HepG2 (cell line): ENCODE data around the gene SRSF2. TPM values are rescaled to one million over a fixed set of nuclear protein-coding genes. Genes with fewer than 3 reads are reported as not detected.
A peak's percentile ranks its signal among the peaks of the same experiment; 100 is the strongest.

Experiments
- CREB1 ChIP-seq, 2 experiments: fragments of 450-650 bp in 1 of 2; IDR thresholded peaks; 2 replicates each; pipeline ENCODE4 v1.6.1; 2016 to 2017; ENCODE audit warnings: control low read depth in 1 of 2, mild to moderate bottlenecking in 1 of 2, missing compliant biosample characterization in 1 of 2, missing genetic modification characterization in 1 of 2
- CSRNP1 ChIP-seq: sonication (generic); formaldehyde crosslinking; IDR thresholded peaks from 2 replicates; pipeline ENCODE4 v1.8.1; 2023; ENCODE audit warnings: mild to moderate bottlenecking, missing genetic modification reagents
- ESRRA ChIP-seq: sonication (generic); formaldehyde crosslinking; IDR thresholded peaks from 2 replicates; pipeline ENCODE4 v1.5.1; 2020; ENCODE audit warnings: mild to moderate bottlenecking, low read depth, missing genetic modification reagents
- FOXK1 ChIP-seq: sonication (generic); formaldehyde crosslinking; IDR thresholded peaks from 2 replicates; pipeline ENCODE4 v1.4.0; 2020; ENCODE audit warnings: low read depth, missing genetic modification reagents, borderline replicate concordance
- MAF1 ChIP-seq: sonication (generic); formaldehyde crosslinking; IDR thresholded peaks from 2 replicates; pipeline ENCODE4 v1.5.0; 2020; ENCODE audit warnings: missing genetic modification reagents, borderline replicate concordance
- MAFF ChIP-seq: IDR thresholded peaks from 2 replicates; pipeline ENCODE4 v1.6.1; 2011; ENCODE audit warnings: low read depth, low read length, improper control_type of control experiment
- NFE2L1 ChIP-seq: sonication (generic); formaldehyde crosslinking; IDR thresholded peaks from 2 replicates; pipeline ENCODE4 v1.4.0; 2020; ENCODE audit warnings: missing genetic modification reagents, mild to moderate bottlenecking, borderline replicate concordance
- POGZ ChIP-seq: sonication (generic); formaldehyde crosslinking; IDR thresholded peaks from 2 replicates; pipeline ENCODE4 v1.4.0; 2020; ENCODE audit warnings: mild to moderate bottlenecking, missing genetic modification reagents
- RELA ChIP-seq: sonication (generic); formaldehyde crosslinking; IDR thresholded peaks from 2 replicates; pipeline ENCODE4 v1.4.0; 2020; ENCODE audit warnings: missing genetic modification reagents
- SPEN ChIP-seq: sonication (generic); formaldehyde crosslinking; IDR thresholded peaks from 2 replicates; pipeline ENCODE4 v1.5.1; 2020; ENCODE audit warnings: low read depth, mild to moderate bottlenecking, missing genetic modification reagents
- SRSF4 ChIP-seq: fragments of 200-400 bp; formaldehyde crosslinking; IDR thresholded peaks from one replicate; pipeline ENCODE4 v1.6.1; 2018; ENCODE audit warnings: mild to moderate bottlenecking, low read depth, low read length, moderate library complexity; ENCODE audit not compliant: poor library complexity, severe bottlenecking
- TAF1 ChIP-seq: sonication (generic); formaldehyde crosslinking; IDR thresholded peaks from 2 replicates; pipeline ENCODE4 v1.4.0; 2020; ENCODE audit warnings: missing genetic modification reagents
- TOPORS ChIP-seq: sonication (generic); formaldehyde crosslinking; IDR thresholded peaks from 2 replicates; pipeline ENCODE4 v1.8.0; 2023; ENCODE audit warnings: mild to moderate bottlenecking, missing genetic modification reagents
- U2AF2 ChIP-seq: fragments of 200-400 bp; formaldehyde crosslinking; IDR thresholded peaks from 2 replicates; pipeline ENCODE4 v1.6.1; 2017; ENCODE audit warnings: low read depth, mild to moderate bottlenecking, low read length
- YY1 ChIP-seq: IDR thresholded peaks from 2 replicates; pipeline ENCODE4 v1.6.1; 2011; ENCODE audit warnings: low read length, low read depth, moderate library complexity, mild to moderate bottlenecking; ENCODE audit not compliant: insufficient read depth, insufficient replicate concordance
- ZNF205 ChIP-seq: IDR thresholded peaks from 2 replicates; pipeline ENCODE4 v1.6.1; 2018; ENCODE audit warnings: missing biosample characterization, missing genetic modification reagents
- ZNF264 ChIP-seq: sonication (generic); formaldehyde crosslinking; IDR thresholded peaks from 2 replicates; pipeline ENCODE4 v1.4.0; 2020; ENCODE audit warnings: missing genetic modification reagents
- ZNF274 ChIP-seq: sonication (generic); formaldehyde crosslinking; IDR thresholded peaks from 2 replicates; pipeline ENCODE4 v1.5.1; 2020; ENCODE audit warnings: mild to moderate bottlenecking, missing genetic modification reagents
- ZNF326 ChIP-seq: sonication (generic); formaldehyde crosslinking; IDR thresholded peaks from 2 replicates; pipeline ENCODE4 v1.4.0; 2020; ENCODE audit warnings: missing genetic modification reagents, borderline replicate concordance
- ZNF550 ChIP-seq: sonication (generic); formaldehyde crosslinking; IDR thresholded peaks from 2 replicates; pipeline ENCODE4 v1.4.0; 2020; ENCODE audit warnings: mild to moderate bottlenecking, missing genetic modification reagents, borderline replicate concordance
- ZNF878 ChIP-seq: sonication (generic); formaldehyde crosslinking; IDR thresholded peaks from 2 replicates; pipeline ENCODE4 v1.8.1; 2023; ENCODE audit warnings: mild to moderate bottlenecking, missing genetic modification reagents, moderate library complexity
- ZNF891 ChIP-seq: sonication (generic); formaldehyde crosslinking; IDR thresholded peaks from 2 replicates; pipeline ENCODE4 v1.5.0; 2020; ENCODE audit warnings: mild to moderate bottlenecking, missing genetic modification reagents
- polyA plus RNA-seq, 8 experiments: library from polyadenylated mRNA; depleted of rRNA in 3 of 8; stranded (reverse) in 7 of 8; unstranded in 1 of 8; fragments of >200 nt; fragmentation: Illumina TruSeq in 4 of 8; extraction: Trizol in 4 of 8; gene quantifications; 2 replicates each; pipeline versions ENCODE4 v1.2.1 to v1.2.3, GENCODE V29; 2011 to 2016; ENCODE audit warnings: low read depth in 4 of 8, missing spikeins in 1 of 8, mixed read lengths in 1 of 8; ENCODE audit not compliant: insufficient read depth in 1 of 8
- total RNA-seq, 5 experiments: library from RNA; depleted of rRNA; stranded (reverse); fragments of >200 nt; fragmentation: Illumina TruSeq; extraction: Trizol; gene quantifications; 2 replicates each; pipeline ENCODE4 v1.2.3, GENCODE V29; 2016; ENCODE audit warnings: low read depth in 1 of 5
- TF ChIP-seq, protein P1 (sequence below): sonication (generic); formaldehyde crosslinking; IDR thresholded peaks from 2 replicates; pipeline ENCODE4 v1.4.0; 2020; ENCODE audit warnings: mild to moderate bottlenecking, low read depth, missing genetic modification reagents

The SRSF2 gene
- total and polyA plus RNA-seq, 2 of the 13 experiments (the other 11 are each of a cell fraction or from before 2014, with no cell fraction given) = 306 to 319 TPM

DNA sequence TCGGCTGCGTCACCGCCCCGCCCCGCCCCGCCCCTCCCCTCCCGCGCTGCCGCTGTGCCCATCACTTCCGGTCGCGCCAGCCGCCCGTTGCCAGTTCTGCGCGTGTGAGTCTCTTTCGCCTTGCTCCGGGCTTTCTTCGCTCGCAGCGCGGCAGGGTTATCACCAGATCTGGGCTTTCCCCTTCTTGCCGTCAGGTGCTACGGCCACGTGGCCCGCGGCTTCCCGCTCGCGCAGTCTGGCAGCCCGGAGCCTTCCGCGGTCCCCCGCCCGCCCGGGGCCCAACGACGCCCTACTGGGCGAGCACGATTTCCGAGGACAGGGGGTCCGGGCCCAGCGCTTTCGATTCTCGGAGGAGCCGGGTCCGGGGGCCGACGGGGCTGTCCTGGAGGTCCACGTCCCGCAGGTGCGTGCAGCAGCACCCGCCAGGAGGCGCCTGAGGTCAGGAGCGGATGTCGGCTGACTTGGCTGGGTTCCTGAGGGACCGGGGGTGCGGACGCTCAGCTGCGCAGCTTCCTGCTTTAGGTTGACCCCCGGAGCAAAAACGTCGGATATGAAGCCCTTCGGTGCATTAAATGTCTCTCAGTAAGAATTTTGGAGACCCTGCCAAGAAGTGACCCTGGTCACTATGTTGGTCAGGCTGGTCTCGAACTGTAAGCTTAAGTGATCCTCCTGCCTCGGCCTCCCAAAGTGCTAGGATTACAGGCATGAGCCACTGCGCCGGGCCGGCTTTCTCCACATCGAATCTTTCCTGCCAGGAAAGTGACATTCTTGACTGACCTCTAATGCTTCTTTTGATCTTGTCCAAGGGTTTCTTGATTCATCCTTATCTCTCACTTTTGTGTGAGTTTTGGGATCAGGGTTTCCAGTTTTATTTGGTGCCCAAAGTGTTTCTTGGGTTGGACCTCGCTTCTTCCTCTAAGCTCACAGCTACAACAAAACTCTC, 10.1 kb downstream of the SRSF2 start, which contains the start of gene METTL23 (continued):
- peak; percentile 39; the same call in 1 of the 2 replicates for TF ChIP-seq POGZ (CRISPR knock-in tag)
- no peak for TF ChIP-seq MAFF
- no peak for TF ChIP-seq SRSF4
- TF ChIP-seq FOXK1 = no peak
- TF ChIP-seq ESRRA (CRISPR knock-in tag) = peak; percentile 52; the same call in 1 of the 2 replicates
- peak; percentile 36; the same call in 1 of the 2 replicates for TF ChIP-seq CREB1 (IDR thresholded peaks at IDR 0.05)
- TF ChIP-seq CREB1 (CRISPR knock-in tag; IDR thresholded peaks at IDR 0.05) = no peak
- TF ChIP-seq CSRNP1 (CRISPR knock-in tag) = peak; percentile 95
- no peak for TF ChIP-seq TOPORS (CRISPR knock-in tag)
- no peak for TF ChIP-seq ZNF264 (CRISPR knock-in tag)
- TF ChIP-seq YY1 = no peak
- peak; percentile 43 for TF ChIP-seq SPEN (CRISPR knock-in tag)
- no peak for TF ChIP-seq ZNF326
- peak; percentile 91; the same call in 1 of the 2 replicates for TF ChIP-seq ZNF274 (CRISPR knock-in tag)
- peak; percentile 79 for TF ChIP-seq TAF1 (CRISPR knock-in tag)
- peak; percentile 73; the same call in 1 of the 2 replicates for TF ChIP-seq ZNF205 (CRISPR knock-in tag)
- TF ChIP-seq ZNF891 (CRISPR knock-in tag) = no peak
- no peak for TF ChIP-seq MAF1 (CRISPR knock-in tag)
- TF ChIP-seq, protein P1, sequence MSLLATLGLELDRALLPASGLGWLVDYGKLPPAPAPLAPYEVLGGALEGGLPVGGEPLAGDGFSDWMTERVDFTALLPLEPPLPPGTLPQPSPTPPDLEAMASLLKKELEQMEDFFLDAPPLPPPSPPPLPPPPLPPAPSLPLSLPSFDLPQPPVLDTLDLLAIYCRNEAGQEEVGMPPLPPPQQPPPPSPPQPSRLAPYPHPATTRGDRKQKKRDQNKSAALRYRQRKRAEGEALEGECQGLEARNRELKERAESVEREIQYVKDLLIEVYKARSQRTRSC (CRISPR knock-in tag) = 0 out of 2 replicates have a peak, but pooled peaks have one; percentile 68
- TF ChIP-seq NFE2L1 = peak; percentile 74; the same call in 1 of the 2 replicates
- no peak for TF ChIP-seq ZNF878 (CRISPR knock-in tag)
- no peak for TF ChIP-seq U2AF2
- TF ChIP-seq ZNF550 (CRISPR knock-in tag) = 0 out of 2 replicates have a peak, but pooled peaks have one; percentile 61
- 0 out of 2 replicates have a peak, but pooled peaks have one; percentile 9 for TF ChIP-seq RELA (CRISPR knock-in tag)
